Neural cell (in vitro differentiated cells): ENCODE results near the gene SRCIN1. TPM values are rescaled to one million over a fixed set of nuclear protein-coding genes. Genes with fewer than 3 reads are reported as not detected.

Experiments used
- H2AFZ ChIP-seq: fragments of 200-600, 300-800 bp; sonication (generic), shearing (Covaris generic); 2 replicates; pipeline ENCODE4 v1.6.0; 2014; ENCODE audit warnings: low read depth, mild to moderate bottlenecking, antibody characterized with exemption, low read length, moderate library complexity
- H3F3A ChIP-seq: fragments of 200-600 bp; shearing (Covaris generic); 2 replicates; pipeline ENCODE4 v1.6.1; 2016; ENCODE audit warnings: mild to moderate bottlenecking, moderate library complexity, mixed read lengths, antibody characterized with exemption, low read length; ENCODE audit not compliant: insufficient read depth, poor library complexity, severe bottlenecking
- H3K27ac ChIP-seq: fragments of 200-600, 300-800 bp; sonication (generic), shearing (Covaris generic); 2 replicates; pipeline ENCODE4 v1.5.1; 2014; ENCODE audit warnings: mild to moderate bottlenecking, low read length, moderate library complexity
- H3K27me3 ChIP-seq: fragments of 300-800, 200-600 bp; sonication (generic), shearing (Covaris generic); 2 replicates; pipeline ENCODE4 v1.6.0; 2014; ENCODE audit warnings: mild to moderate bottlenecking, low read depth, low read length, moderate library complexity; ENCODE audit not compliant: insufficient read depth
- H3K36me3 ChIP-seq: fragments of 300-800, 200-600 bp; sonication (generic), shearing (Covaris generic); 2 replicates; pipeline ENCODE4 v1.5.1; 2014; ENCODE audit warnings: mild to moderate bottlenecking, antibody characterized with exemption, low read length, moderate library complexity; ENCODE audit not compliant: insufficient read depth
- H3K4me2 ChIP-seq: fragments of 300-800, 200-600 bp; sonication (generic), shearing (Covaris generic); 2 replicates; pipeline ENCODE4 v1.6.0; 2014; ENCODE audit warnings: mild to moderate bottlenecking, low read length
- H3K4me3 ChIP-seq: fragments of 300-800, 200-600 bp; sonication (generic), shearing (Covaris generic); 2 replicates; pipeline ENCODE4 v1.5.1; 2014; ENCODE audit warnings: mild to moderate bottlenecking, low read length, moderate library complexity
- H3K79me2 ChIP-seq: fragments of 200-600 bp; shearing (Covaris generic); replicated peaks from 2 replicates; pipeline ENCODE4 v1.6.0; 2014; ENCODE audit warnings: mild to moderate bottlenecking, low read length, moderate library complexity; ENCODE audit not compliant: insufficient read depth
- H3K9ac ChIP-seq: fragments of 300-800, 200-600 bp; sonication (generic), shearing (Covaris generic); 2 replicates; pipeline ENCODE4 v1.6.1; 2016; ENCODE audit warnings: mild to moderate bottlenecking, low read length, mixed read lengths
- H3K9me2 ChIP-seq: fragments of 200-600 bp; shearing (Covaris generic); 2 replicates; pipeline ENCODE4 v1.6.1; 2016; ENCODE audit warnings: mild to moderate bottlenecking, low read length, mixed read lengths; ENCODE audit not compliant: insufficient read depth
- H3K9me3 ChIP-seq: fragments of 200-600, 300-800 bp; sonication (generic), shearing (Covaris generic); 2 replicates; pipeline ENCODE4 v1.6.1; 2016; ENCODE audit warnings: mild to moderate bottlenecking, mixed run types, low read length, moderate library complexity, mixed read lengths
- H4K20me1 ChIP-seq: fragments of 200-600 bp; shearing (Covaris generic); 2 replicates; pipeline ENCODE4 v1.6.1; 2016; ENCODE audit warnings: mild to moderate bottlenecking, mixed run types; ENCODE audit not compliant: insufficient read depth
- CTCF ChIP-seq: fragments of 450-650 bp; IDR thresholded peaks from 2 replicates; pipeline ENCODE4 v1.5.1; 2014; ENCODE audit warnings: antibody characterized with exemption, mild to moderate bottlenecking, moderate library complexity; ENCODE audit not compliant: poor library complexity, severe bottlenecking
- EZH2 ChIP-seq: fragments of 200-600, 300-800 bp; shearing (Covaris generic), sonication (generic); IDR thresholded peaks from 2 replicates; pipeline ENCODE4 v1.6.1; 2014; ENCODE audit warnings: antibody characterized with exemption, low read length, borderline replicate concordance, mild to moderate bottlenecking; ENCODE audit not compliant: insufficient read depth, poor library complexity, severe bottlenecking
- MXI1 ChIP-seq: fragments of 450-650 bp; conservative IDR thresholded peaks from 2 replicates; pipeline ENCODE4 v1.6.1; 2014; ENCODE audit warnings: antibody characterized with exemption, mild to moderate bottlenecking; ENCODE audit not compliant: poor library complexity, severe bottlenecking
- POLR2AphosphoS5 ChIP-seq: IDR thresholded peaks from 2 replicates; pipeline ENCODE4 v1.6.1; 2012
- RAD21 ChIP-seq: fragments of 450-650 bp; conservative IDR thresholded peaks from 2 replicates; pipeline ENCODE4 v1.6.1; 2014; ENCODE audit warnings: antibody characterized with exemption, mild to moderate bottlenecking, moderate library complexity
- SMC3 ChIP-seq: fragments of 450-650 bp; conservative IDR thresholded peaks from 2 replicates; pipeline ENCODE4 v1.6.1; 2014; ENCODE audit warnings: antibody characterized with exemption, mild to moderate bottlenecking, moderate library complexity; ENCODE audit not compliant: poor library complexity
- polyA plus RNA-seq: library from polyadenylated mRNA; depleted of rRNA; stranded (reverse); fragments of >200 nt; gene quantifications from 2 replicates; pipeline ENCODE4 v1.2.3, GENCODE V29; 2014
- TF ChIP-seq, protein P1 (sequence below): IDR thresholded peaks from 2 replicates; pipeline ENCODE4 v1.6.1; 2012; ENCODE audit warnings: borderline replicate concordance

Gene SRCIN1
- polyA plus RNA-seq, 1 donor from 2014 or later = 18.0 TPM

DNA sequence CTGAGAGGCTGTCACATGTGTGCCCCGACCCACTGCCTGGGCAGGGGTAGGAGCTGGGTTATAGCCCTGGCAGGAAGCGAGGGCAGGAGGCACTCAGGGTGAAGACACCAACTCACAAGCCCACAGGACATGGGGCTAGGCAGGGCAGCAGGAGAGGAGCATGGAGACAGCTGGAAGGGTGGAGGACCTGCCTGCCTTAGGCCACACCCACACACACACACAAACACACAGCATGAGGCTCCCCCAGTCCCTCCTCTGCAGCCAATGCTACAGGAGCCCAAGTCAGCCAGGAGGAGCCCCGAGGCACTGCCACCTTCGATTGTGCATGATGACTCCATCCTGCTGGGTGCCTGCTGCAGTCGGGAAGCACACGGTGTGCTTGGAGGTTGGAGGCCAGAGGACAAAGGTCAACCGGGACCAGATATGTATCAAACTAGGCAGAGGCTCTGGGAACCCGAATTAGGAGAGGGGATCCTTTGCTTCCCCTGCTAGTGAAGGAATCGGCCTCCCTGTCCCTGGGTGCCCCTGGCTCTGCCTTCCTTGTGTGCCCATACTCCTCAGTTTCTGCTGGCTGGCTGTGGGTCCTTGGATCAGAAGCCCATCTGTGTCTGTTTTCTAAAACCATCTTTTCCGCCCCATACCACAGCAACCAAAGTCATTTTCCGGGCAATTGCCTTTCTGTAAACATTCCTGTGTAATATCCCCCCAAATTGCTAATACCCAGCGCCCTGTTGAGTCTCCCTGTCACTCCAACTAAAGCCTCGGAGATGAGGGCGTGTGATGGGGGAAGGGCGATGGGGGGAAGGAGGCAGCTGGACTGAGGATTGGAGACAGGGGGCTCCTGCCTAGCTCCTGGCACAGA, 20.5 kb downstream of the SRCIN1 start:
- H3K9ac ChIP-seq = no peak overlapping the region
- H3K9me2 ChIP-seq = no peaks in the 10 kb centered on the region
- no peaks in the 10 kb centered on the region for H3K9me3 ChIP-seq
- no peak overlapping the region for H3K27ac ChIP-seq
- no peak overlapping the region for H3K4me2 ChIP-seq
- peaks cover 40% of the 10 kb centered on the region for H4K20me1 ChIP-seq
- H3K79me2 ChIP-seq = no peaks in the 10 kb centered on the region
- TF ChIP-seq EZH2 (no peak), SMC3 (no peak), CTCF (no peak), RAD21 (no peak), MXI1 (no peak)
- TF ChIP-seq, protein P1, sequence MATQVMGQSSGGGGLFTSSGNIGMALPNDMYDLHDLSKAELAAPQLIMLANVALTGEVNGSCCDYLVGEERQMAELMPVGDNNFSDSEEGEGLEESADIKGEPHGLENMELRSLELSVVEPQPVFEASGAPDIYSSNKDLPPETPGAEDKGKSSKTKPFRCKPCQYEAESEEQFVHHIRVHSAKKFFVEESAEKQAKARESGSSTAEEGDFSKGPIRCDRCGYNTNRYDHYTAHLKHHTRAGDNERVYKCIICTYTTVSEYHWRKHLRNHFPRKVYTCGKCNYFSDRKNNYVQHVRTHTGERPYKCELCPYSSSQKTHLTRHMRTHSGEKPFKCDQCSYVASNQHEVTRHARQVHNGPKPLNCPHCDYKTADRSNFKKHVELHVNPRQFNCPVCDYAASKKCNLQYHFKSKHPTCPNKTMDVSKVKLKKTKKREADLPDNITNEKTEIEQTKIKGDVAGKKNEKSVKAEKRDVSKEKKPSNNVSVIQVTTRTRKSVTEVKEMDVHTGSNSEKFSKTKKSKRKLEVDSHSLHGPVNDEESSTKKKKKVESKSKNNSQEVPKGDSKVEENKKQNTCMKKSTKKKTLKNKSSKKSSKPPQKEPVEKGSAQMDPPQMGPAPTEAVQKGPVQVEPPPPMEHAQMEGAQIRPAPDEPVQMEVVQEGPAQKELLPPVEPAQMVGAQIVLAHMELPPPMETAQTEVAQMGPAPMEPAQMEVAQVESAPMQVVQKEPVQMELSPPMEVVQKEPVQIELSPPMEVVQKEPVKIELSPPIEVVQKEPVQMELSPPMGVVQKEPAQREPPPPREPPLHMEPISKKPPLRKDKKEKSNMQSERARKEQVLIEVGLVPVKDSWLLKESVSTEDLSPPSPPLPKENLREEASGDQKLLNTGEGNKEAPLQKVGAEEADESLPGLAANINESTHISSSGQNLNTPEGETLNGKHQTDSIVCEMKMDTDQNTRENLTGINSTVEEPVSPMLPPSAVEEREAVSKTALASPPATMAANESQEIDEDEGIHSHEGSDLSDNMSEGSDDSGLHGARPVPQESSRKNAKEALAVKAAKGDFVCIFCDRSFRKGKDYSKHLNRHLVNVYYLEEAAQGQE = no peak
- no peak overlapping the region for H3K4me3 ChIP-seq
- H3K36me3 ChIP-seq = peaks cover 9% of the 10 kb centered on the region
- H2AFZ ChIP-seq = no peak overlapping the region
- H3F3A ChIP-seq = no peaks in the 10 kb centered on the region
- H3K27me3 ChIP-seq = no peaks in the 10 kb centered on the region

DNA sequence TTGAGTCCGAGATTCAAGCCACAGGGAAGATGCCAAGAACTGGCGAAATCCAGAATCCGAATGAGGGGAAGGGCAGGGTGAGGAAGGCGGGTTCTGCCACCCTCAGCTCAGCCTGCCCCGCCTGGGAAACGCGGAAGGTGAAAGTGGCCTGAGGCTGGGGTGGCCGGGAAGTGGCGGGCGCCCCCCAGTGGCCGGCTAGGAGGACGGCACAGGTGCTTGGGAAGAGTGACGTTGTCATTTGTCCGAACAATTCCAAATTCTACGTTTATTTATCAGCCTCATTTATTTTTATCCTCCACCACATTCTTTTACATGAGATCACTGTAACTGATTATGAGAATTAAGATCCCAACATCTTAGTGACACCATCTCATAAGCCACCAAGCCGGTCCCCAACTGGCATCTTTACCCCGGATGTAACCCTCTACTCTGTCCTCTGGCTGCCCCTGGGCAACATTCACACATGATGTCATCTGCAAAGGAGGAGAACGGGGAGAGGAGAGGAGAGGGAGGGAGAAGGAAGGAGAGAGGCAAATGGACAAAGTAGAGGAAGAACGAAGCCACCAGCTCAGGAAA, 21.3 kb downstream of the SRCIN1 start:
- no peak for TF ChIP-seq EZH2
- peak; percentile 67 for TF ChIP-seq RAD21
- peak; percentile 75 for TF ChIP-seq CTCF
- TF ChIP-seq POLR2AphosphoS5 = no peak
- TF ChIP-seq SMC3 = peak; percentile 66
- TF ChIP-seq MXI1 = no peak
- TF ChIP-seq, protein P1 = no peak

More for the DNA sequence above, 21.3 kb downstream of the SRCIN1 start:
- Histone ChIP-seq H3K4me2 (no peak overlapping the region), H2AFZ (no peak overlapping the region), H3K79me2 (no peaks in the 10 kb centered on the region), H3K9me3 (no peaks in the 10 kb centered on the region), H4K20me1 (peaks cover 39% of the 10 kb centered on the region), H3K9ac (no peak overlapping the region), H3K36me3 (peaks cover 7% of the 10 kb centered on the region), H3K4me3 (no peak overlapping the region), H3K27me3 (peaks cover 5% of the 10 kb centered on the region), H3K9me2 (no peaks in the 10 kb centered on the region), H3F3A (no peaks in the 10 kb centered on the region), H3K27ac (no peak overlapping the region)
